ENCODE data around the gene CNPPD1.

CNPPD1 gene

DNA sequence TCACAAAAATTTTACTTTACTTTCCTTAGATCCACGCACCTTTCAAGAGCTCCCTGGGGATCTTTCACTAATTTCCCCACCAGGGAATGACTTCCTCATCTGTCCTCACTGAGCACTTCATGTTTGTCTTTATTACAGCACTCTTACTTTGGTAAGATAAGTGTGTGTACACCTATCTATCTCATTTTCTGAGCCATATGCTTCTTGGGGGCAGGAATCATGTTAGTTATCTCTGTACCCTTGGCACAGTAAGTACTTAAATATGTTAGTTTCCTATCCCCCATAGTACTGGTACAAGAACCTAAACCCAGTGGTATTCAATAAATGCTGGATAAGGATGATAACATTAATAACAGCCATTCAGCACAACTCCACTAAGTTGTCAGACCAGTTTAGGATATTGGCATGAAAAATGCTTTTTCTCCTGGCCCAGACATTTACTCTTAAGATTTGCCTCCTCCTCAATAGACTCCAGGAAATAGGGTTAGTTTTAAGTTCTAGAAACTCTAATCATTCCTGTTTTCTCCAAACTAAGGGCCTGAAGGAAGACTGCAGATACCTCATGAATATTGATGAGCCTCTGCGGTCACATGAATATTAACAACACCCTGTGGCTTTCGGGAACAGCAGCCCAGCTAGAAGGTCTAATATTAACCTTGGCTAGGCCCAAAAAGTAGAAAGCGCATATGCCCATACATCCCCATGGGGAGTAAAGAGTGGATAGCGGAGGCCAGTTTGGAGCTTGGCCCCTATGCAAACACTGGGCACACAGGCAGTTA is 54.3 kb downstream of the CNPPD1 start:
- no peak for DNase-seq (ENCODE audit: low read depth)

Measured in stimulated activated CD8-positive, alpha-beta memory T cell treated with anti-CD3 and anti-CD28 coated beads, Interleukin-12 subunit alpha, Interleukin-12 subunit beta, amount 100 ng/mL, for 1 hour (primary cell).